Aorta (tissue), 5 donors: ENCODE results near the gene OR11H1. TPM values are rescaled to one million over a fixed set of nuclear protein-coding genes. Genes with fewer than 3 reads are reported as not detected.
"Not testable (repeated sequence)": the region's sequence is repeated elsewhere in the genome, so short reads cannot be mapped to it uniquely, and the experiment has no call there.

Experiments
- ATAC-seq: fragments of 200-7000 bp; cut with Tn5 transposase; one replicate; pipeline ENCODE4 v1.9.1; 2022; ENCODE audit warnings: moderate library complexity; ENCODE audit not compliant: low FRiP score
- DNase-seq, 2 donors: peaks; one replicate each; pipeline ENCODE4 v3.0.0-alpha.2; 2020
- H3K27ac ChIP-seq, 2 donors: one replicate each; pipeline ENCODE4 v1.5.1; 2013; ENCODE audit warnings: low read length in 2 of 2, mild to moderate bottlenecking in 2 of 2, moderate library complexity in 2 of 2, control low read depth in 1 of 2, inconsistent platforms in 1 of 2, low read depth in 1 of 2
- H3K27me3 ChIP-seq, 2 donors: one replicate each; pipeline ENCODE4 v1.6.1; 2013; ENCODE audit warnings: control low read depth in 1 of 2, low read length in 1 of 2, mild to moderate bottlenecking in 1 of 2, moderate library complexity in 1 of 2; ENCODE audit not compliant: insufficient read depth in 2 of 2, control insufficient read depth in 1 of 2
- H3K36me3 ChIP-seq, 2 donors: one replicate each; pipeline ENCODE4 v1.6.1; 2013; ENCODE audit warnings: control low read depth in 1 of 2, low read length in 1 of 2, mild to moderate bottlenecking in 1 of 2; ENCODE audit not compliant: insufficient read depth in 2 of 2, control insufficient read depth in 1 of 2
- H3K4me1 ChIP-seq, 2 donors: one replicate each; pipeline ENCODE4 v1.6.1; 2013; ENCODE audit warnings: low read length in 2 of 2, control low read depth in 1 of 2, mild to moderate bottlenecking in 1 of 2, moderate library complexity in 1 of 2; ENCODE audit not compliant: insufficient read depth in 2 of 2, control insufficient read depth in 1 of 2
- H3K4me3 ChIP-seq, 2 donors: one replicate each; pipeline ENCODE4 v1.5.1; 2013; ENCODE audit warnings: low read length in 2 of 2, control low read depth in 1 of 2, mild to moderate bottlenecking in 1 of 2
- H3K9me3 ChIP-seq: one replicate; pipeline ENCODE4 v1.6.1; 2013; ENCODE audit warnings: mild to moderate bottlenecking, low read length; ENCODE audit not compliant: control insufficient read depth
- WGBS, 2 donors: extraction: QIAGEN DNeasy Blood & Tissue Kit; methylation state at CpG; one replicate each; pipeline ENCODE4 v1.1.7; 2013; 5-methylcytosine and 5-hydroxymethylcytosine counted together
- intact Hi-C, 2 donors: fragments of 100-400 bp; cut with DNase I; formaldehyde crosslinking; loops; one replicate each; pipeline versions ENCODE4 v1.14.2 to v1.15.0; 2022
- long read RNA-seq, 2 donors: library from polyadenylated mRNA; unstranded; transcript quantifications; one replicate each; pipeline ENCODE4 v2.0.0, GENCODE V29; 2020 to 2021
- polyA plus RNA-seq, 2 donors: library from polyadenylated mRNA; stranded (reverse); fragments of 200-250 nt; gene quantifications; one replicate each; pipeline ENCODE4 v1.2.3, GENCODE V29; 2013
- total RNA-seq, 2 donors: library from RNA; stranded (reverse); fragmentation: NEBNext Ultra II Directional; extraction: Animal tissue kit (Norgen Biotek cat#: 25700); gene quantifications; one replicate each; pipeline ENCODE4 v1.2.1, GENCODE V29; 2021
- donor health status: healthy with polysubstance abuse.
- donor health status: Bipolar disorder and iron deficiency.
- donor health status: DM: no; HTN: no; CAD: no.
- donor health status: DM: no; HTN: no; CAD: no.
- donor health status: DM: yes; HTN: yes; CAD: no.

OR11H1 gene, protein sequence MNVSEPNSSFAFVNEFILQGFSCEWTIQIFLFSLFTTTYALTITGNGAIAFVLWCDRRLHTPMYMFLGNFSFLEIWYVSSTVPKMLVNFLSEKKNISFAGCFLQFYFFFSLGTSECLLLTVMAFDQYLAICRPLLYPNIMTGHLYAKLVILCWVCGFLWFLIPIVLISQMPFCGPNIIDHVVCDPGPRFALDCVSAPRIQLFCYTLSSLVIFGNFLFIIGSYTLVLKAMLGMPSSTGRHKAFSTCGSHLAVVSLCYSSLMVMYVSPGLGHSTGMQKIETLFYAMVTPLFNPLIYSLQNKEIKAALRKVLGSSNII
- total RNA-seq, result not detected
- polyA plus RNA-seq, result not detected
- long read RNA-seq, donor 1, result 0 reads
- long read RNA-seq, donor 2, result 0 reads

DNA sequence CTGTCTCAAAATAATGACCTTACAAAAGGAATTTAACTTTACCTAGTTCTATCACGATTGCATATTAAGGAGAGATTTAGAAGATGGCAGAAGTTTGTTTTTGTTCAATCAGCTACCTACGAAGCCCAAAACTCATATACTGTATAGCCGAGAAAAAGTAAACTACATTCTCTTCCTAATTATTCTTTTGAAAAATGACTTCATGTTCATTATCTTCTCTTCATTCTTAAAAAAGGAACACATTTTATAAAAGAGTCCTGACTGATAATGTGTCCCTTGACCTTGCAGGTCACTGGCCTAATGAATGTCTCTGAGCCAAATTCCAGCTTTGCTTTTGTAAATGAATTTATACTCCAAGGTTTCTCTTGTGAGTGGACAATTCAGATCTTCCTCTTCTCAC, at the start of gene OR11H1:
OR11H1 (plus strand) TSS at position 301 of the 400 bp plus-strand sequence; CDS start at position 301, 0 bp downstream.
- intact Hi-C loops, H3K4me3 ChIP-seq, ATAC-seq, H3K4me1 ChIP-seq, H3K27ac ChIP-seq, H3K36me3 ChIP-seq, H3K27me3 ChIP-seq, H3K9me3 ChIP-seq, DNase-seq: not testable (repeated sequence)
- WGBS, 2 donors, result no CpG with 5 or more reads among the region's 3 CpGs

DNA sequence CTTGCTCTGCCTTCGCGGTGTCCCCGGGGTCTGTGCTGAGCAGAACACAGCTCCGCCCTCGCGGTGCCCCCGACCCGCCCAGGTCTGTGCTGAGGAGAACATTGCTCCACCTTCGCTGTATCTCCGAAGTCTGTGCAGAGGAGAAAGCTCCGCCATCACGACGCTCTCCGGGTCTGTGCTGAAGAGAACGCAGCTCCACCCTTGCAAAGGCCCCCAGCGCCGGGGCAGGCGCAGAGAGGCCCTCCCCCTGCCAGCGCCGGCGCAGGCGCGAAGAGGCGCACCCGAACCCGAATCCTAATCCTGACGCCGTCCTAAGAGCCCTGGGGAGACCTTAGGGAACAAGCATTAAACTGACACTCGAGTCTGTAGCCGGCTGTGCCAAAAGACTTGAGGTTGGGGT, 18.0 kb upstream of the OR11H1 start:
- intact Hi-C loops, H3K4me3 ChIP-seq, H3K27ac ChIP-seq, H3K4me1 ChIP-seq, H3K36me3 ChIP-seq, ATAC-seq, DNase-seq, H3K9me3 ChIP-seq, H3K27me3 ChIP-seq: not testable (repeated sequence)
- 62 to 68% methylated on average over 12 to 25 of the region's 30 CpGs for WGBS, 2 donors

DNA sequence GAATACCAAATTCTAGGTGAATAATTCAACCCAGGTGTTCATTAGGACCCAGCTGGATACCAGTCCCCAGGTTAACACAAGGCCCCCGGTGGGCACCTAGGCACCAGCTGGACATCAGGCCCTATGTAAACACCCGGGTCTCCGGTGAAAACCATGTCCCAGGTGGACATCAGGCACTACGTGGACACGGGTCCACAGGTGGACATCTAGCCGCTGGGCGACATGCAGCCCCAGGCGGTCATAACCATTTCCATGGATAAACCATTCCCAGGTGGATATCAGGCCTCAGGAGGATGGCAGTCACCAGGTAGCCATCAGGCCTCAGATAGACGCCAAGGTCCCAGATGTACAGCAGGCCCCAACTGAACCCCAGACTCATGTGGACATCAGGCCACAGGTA, 12.1 kb upstream of the OR11H1 start:
- H3K4me3 ChIP-seq, H3K27me3 ChIP-seq, H3K4me1 ChIP-seq, ATAC-seq, H3K9me3 ChIP-seq, DNase-seq, H3K27ac ChIP-seq, intact Hi-C loops, H3K36me3 ChIP-seq: not testable (repeated sequence)
- WGBS, 2 donors, result 90 to 91% methylated on average over 9 of the region's 9 CpGs

DNA sequence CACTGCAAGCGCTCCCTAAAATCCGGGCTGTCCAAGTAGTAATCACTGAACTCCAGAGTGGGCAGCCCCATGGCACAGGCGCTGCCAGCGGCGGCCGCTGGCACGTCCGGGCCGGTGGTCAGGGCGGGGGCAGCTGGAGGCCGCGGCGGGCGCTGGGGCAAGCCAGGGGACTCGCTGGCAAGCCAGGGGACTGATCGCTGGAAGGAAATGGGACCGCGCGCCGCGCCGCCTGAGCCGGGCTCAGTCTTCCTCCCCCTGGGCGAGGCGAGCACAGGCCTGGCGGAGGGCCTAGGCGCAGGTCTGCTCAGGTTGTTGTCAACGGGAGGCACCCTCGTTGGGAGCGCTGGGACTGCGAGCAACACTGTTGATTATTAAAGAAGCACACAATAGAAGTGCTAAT, 25.8 kb downstream of the OR11H1 start:
- ATAC-seq (peak; percentile 76), DNase-seq (peak; percentile 37 to 75)
- whole genome bisulfite sequencing, 2 donors, result 65 to 66% methylated on average over 14 to 16 of the region's 31 CpGs
- H3K36me3 ChIP-seq, intact Hi-C loops, H3K27ac ChIP-seq, H3K4me3 ChIP-seq, H3K4me1 ChIP-seq, H3K27me3 ChIP-seq, H3K9me3 ChIP-seq: not testable (repeated sequence)

DNA sequence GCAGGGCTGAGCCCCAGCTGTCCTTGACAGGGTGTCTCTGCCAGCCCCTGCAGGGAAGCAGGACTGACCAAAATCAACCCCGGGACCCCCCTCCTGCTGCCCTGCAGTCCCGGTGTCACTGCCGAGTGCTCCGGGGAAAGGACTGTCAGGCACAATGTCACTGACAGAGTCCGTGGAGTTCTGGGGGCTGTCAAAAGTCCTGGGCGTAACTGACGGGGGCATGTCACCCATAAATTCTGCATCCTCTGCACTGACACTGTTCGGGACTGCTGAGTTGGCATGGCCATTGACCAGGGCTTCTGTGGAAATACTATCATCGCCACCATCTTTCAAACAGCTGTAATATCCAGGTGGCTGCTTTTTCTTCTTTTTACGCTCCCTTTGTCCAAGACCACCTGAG, 35.5 kb downstream of the OR11H1 start:
- H3K36me3 ChIP-seq, H3K27ac ChIP-seq, intact Hi-C loops, H3K27me3 ChIP-seq, H3K4me1 ChIP-seq, H3K4me3 ChIP-seq, H3K9me3 ChIP-seq: not testable (repeated sequence)
- WGBS, 2 donors, result 83 to 88% methylated on average over 5 to 8 of the region's 10 CpGs
- ATAC-seq, result peak; percentile 29
- peak in 1 of 2 donors; percentile 11 for DNase-seq

DNA sequence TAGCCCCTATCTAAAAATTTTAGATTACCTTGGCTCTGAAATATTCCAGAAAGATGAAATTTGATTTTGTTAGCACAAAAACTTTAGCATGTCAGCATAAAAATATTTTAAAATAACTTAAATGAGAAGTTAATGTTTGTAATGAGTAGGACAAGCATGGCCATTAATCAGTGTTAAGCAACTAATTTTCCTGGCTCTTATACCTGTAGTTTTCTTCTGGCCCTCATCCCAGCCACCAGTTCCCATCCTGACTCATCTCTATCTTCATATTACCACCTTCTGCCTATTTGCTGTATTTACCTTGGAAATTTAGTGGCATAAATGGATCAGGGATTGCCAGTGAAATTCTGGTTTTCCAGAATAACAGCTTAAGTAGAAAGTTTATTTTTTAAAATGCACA, 37.1 kb downstream of the OR11H1 start:
- ATAC-seq, DNase-seq, H3K4me1 ChIP-seq, intact Hi-C loops, H3K36me3 ChIP-seq, H3K9me3 ChIP-seq, H3K4me3 ChIP-seq, H3K27ac ChIP-seq, H3K27me3 ChIP-seq: not testable (repeated sequence)

Other genes starting within 250 kb of the OR11H1 start
- not detected for gene POTEH, start 161.8 kb downstream of the OR11H1 start, total RNA-seq
- gene POTEH, start 161.8 kb downstream of the OR11H1 start, polyA plus RNA-seq, result not detected